ENCODE results near the gene FBXW12. TPM values are rescaled to one million over a fixed set of nuclear protein-coding genes. Genes with fewer than 3 reads are reported as not detected.
"Not testable (repeated sequence)": the region's sequence is repeated elsewhere in the genome, so short reads cannot be mapped to it uniquely, and the experiment has no call there.

Gene FBXW12, protein sequence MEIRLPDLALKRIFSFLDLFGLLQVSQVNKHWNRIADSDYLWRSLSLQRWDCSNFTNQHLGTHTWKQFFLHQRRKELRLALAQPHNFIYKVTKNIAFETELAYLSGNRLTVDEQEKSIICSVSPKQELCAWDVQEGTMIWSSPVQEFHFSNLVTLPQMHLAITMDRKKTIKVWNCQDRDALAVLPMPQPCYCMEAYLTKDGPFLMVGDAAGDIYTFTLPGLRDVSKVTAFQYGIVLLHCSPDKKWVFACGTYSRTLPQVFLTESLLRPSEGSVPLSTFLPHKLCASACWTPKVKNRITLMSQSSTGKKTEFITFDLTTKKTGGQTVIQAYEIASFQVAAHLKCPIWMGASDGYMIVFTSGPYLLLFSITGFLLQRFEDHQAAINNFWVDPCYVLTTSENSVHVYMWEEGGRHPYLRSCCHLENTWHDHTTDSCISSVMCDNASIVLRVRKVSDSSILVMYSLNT
- total RNA-seq (1 to 10 TPM in 1 of 2 donors, under 1 TPM in 1; 0.81 to 2.0 TPM), polyA plus RNA-seq (ENCODE audit: insufficient read depth, low read depth, low replicate concordance) (0.98 TPM)
- long read RNA-seq, donor 1, result 0 reads
- long read RNA-seq, donor 2, result 0 reads

DNA sequence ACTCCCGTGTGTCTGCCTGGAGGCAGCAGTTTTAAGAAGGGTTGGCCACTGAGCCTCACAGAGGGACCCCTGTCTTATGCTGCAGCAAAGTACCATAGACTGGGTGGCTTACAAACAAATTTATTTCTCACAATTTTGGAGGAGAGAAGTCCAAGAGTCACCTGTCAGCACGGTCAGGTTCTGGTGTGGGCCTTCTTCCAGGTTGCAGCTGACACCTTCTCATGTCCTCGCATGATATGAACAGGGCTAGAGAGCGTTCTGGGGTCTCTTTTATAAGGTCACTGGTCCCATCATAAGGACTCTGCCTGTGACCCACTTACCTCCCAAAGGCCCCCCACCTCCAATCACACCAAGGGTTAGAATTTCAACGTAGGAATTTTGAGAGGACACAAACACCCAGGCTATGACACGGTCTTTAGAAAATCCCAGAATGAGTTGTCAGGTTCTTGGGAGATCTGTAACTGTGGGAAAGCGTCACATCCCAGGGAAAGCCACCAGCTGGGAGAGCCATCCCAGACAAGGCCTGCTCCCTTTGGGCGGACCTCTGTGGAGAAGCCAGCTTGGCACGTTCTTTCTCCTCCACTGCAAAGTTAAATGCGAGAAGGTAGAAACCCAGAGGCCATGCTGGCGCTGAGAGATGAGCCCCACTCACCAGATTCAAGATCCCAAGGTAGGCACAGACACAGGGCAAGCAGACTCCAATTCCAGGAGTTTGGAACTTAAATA lies at the start of gene FBXW12:
TSS of gene FBXW12 (plus strand) at position 569 of the 726 bp plus-strand sequence. CDS start 549 bp downstream, outside the sequence.
- no peaks in the 10 kb centered on the region for H3K36me3 ChIP-seq (ENCODE audit: low read depth, missing control alignments)
- WGBS, 2 donors, result 84 to 93% methylated on average over 11 of the region's 11 CpGs
- intact Hi-C loops (cut with DNase I; ENCODE audit: low total_unique reads), result no loop called here
- DNase-seq, result no peak
- no peak within 1 kb of the TSS for H3K4me3 ChIP-seq
- no peaks in the 10 kb centered on the region for H3K27me3 ChIP-seq
- H3K4me1 ChIP-seq, result peaks cover 6% of the 10 kb centered on the region
- H3K27ac ChIP-seq, result no peak within 1 kb of the TSS
- H3K9me3 ChIP-seq, result no peaks in the 10 kb centered on the region
- TF ChIP-seq, protein P1, sequence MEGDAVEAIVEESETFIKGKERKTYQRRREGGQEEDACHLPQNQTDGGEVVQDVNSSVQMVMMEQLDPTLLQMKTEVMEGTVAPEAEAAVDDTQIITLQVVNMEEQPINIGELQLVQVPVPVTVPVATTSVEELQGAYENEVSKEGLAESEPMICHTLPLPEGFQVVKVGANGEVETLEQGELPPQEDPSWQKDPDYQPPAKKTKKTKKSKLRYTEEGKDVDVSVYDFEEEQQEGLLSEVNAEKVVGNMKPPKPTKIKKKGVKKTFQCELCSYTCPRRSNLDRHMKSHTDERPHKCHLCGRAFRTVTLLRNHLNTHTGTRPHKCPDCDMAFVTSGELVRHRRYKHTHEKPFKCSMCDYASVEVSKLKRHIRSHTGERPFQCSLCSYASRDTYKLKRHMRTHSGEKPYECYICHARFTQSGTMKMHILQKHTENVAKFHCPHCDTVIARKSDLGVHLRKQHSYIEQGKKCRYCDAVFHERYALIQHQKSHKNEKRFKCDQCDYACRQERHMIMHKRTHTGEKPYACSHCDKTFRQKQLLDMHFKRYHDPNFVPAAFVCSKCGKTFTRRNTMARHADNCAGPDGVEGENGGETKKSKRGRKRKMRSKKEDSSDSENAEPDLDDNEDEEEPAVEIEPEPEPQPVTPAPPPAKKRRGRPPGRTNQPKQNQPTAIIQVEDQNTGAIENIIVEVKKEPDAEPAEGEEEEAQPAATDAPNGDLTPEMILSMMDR (IDR thresholded peaks at IDR 0.05), result no peak
- no peak for TF ChIP-seq POLR2A (IDR thresholded peaks at IDR 0.05)

DNA sequence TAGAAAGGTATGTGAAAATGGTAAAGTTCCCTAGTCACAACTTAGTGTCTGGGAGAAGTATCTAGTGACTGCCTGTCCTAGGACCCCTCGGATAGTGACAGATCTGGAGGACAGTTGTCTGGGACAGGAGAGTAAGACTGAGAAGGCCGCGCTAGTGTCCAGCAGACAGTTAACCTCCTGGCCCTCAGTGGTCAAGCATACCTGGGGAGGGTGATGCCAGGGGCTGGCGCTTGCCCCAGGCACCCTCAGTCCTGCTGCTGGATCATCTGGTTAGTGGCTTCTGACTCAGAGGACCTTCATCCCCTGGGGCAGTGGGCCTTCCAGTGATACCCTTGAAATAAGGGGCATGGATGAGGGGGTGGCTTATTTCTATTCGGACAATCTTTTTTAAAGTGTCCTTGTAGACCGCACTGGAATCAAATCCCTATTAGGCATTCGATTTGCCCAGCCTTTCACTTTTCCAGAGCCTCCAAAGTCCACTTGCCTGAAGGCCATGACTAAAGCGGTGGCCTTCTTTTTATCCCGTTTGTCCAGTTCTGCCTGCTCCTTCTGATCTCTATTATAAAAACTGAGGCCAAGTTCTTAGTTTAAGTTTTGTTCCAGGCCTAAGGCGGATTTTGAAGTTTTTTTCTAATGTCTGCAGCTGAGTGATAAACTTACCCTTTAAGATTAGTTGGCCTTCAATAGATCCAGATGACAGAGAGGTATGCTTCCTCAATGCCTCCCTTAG lies 40.1 kb upstream of the FBXW12 start:
- intact Hi-C loops (cut with DNase I; ENCODE audit: low total_unique reads); H3K27ac ChIP-seq: not testable (repeated sequence)
- WGBS, 2 donors, result 90 to 93% methylated on average over 10 of the region's 10 CpGs

DNA sequence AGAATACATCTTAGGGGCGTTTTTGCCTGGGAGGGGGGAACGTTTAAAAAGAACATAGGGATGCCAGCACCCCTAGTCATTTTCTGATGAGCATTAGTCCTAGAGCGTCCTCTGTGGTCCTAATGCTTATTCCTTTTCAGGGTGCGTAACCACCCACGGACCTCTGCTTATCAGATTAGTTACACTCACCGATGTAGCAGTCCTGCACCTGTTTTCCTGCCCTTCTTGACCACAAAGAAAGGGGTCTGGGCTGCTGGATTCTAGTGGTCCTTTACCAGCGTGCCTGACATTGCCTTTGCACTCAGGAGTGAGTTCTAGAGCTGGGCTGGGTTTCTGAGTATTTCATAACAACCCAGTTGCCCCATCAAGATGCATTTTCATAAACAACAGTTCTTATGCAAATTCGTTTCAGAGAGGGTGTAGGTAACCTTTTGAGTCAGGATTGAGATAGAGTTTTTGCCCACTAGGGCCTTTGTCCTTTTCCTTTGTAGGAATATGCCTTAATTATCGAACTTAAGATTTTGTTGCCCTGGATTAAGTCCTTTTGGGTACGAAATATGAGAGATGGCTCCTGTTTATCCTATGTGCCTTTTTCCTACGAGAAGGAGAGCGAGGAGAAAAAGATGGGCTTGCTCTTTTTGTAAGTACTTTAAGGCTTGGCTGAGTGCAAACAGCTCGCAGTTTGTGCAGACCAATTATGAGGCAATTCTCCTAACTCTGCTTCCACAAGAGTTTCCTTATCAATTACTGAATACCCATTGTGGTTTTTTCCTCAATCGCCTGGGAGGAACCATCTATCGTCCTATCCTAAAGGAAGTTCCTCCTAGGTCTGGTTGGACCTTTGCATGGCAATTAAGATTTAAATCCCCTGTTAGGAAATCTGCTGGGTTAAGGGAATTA lies 38.4 kb upstream of the FBXW12 start, which contains the start of gene SPINK8:
TSS of gene SPINK8 (minus strand) at position 316 of the 900 bp plus-strand sequence. CDS start 5,320 bp downstream, outside the sequence.
- H3K9me3 ChIP-seq; H3K36me3 ChIP-seq (ENCODE audit: low read depth, missing control alignments); H3K4me3 ChIP-seq; H3K27ac ChIP-seq; H3K27me3 ChIP-seq; H3K4me1 ChIP-seq; intact Hi-C loops (cut with DNase I; ENCODE audit: low total_unique reads); DNase-seq: not testable (repeated sequence)
- 78 to 81% methylated on average over 15 of the region's 15 CpGs for WGBS, 2 donors

More for the DNA sequence above, 40.1 kb upstream of the FBXW12 start:
- H3K4me1 ChIP-seq; H3K27me3 ChIP-seq; H3K36me3 ChIP-seq (ENCODE audit: low read depth, missing control alignments); H3K4me3 ChIP-seq; DNase-seq; H3K9me3 ChIP-seq: not testable (repeated sequence)

DNA sequence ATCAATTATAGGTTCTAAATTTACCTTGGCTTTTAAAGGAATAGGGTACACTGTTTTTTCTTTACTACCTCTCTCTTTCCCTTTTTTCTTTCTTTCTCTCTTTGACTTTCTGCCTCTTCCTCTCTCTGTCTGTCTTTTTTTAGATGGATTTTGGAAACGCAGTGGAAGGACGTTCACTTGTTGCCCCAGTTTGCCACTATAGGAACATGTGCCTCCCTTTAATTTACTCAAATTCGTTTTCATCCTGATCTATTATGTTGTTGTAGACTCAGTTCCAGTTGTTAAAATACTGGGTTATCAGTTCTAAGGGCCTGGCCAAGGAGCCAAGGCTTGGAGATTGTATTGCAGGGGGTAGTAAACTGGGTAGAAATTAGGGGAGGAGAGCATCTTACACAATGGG lies 37.4 kb upstream of the FBXW12 start:
- 80 to 85% methylated on average over 3 of the region's 3 CpGs for WGBS, 2 donors
- no peak overlapping the region for H3K27ac ChIP-seq
- no peaks in the 10 kb centered on the region for H3K4me1 ChIP-seq
- no peaks in the 10 kb centered on the region for H3K27me3 ChIP-seq
- no peaks in the 10 kb centered on the region for H3K9me3 ChIP-seq
- H3K36me3 ChIP-seq (ENCODE audit: low read depth, missing control alignments), result no peaks in the 10 kb centered on the region
- no peak for TF ChIP-seq POLR2A (IDR thresholded peaks at IDR 0.05)
- TF ChIP-seq, protein P1 (IDR thresholded peaks at IDR 0.05), result no peak
- intact Hi-C loops (cut with DNase I; ENCODE audit: low total_unique reads), result no loop called here
- no peak overlapping the region for H3K4me3 ChIP-seq
- no peak for DNase-seq

DNA sequence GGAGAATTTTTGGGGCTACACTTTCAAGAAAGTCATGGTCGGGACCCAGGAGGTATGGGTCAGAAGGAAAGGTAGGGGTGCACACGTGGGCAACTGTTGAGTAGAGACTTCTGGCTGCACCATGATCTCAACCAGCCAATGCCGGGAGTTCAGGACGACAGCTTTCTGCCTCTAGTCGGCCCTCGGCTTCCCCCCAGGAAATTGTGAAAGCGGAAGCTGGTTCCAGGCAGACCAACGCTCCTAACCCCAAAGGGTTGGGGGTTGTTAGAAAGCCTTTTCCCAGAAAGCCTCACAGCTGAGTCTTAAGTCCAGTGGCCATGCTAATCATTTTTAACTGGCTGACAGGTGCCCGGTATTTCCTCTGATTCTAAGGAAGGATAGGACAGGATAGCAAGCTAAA lies 36.7 kb upstream of the FBXW12 start:
- H3K9me3 ChIP-seq; intact Hi-C loops (cut with DNase I; ENCODE audit: low total_unique reads); H3K27me3 ChIP-seq; DNase-seq; H3K4me3 ChIP-seq; H3K36me3 ChIP-seq (ENCODE audit: low read depth, missing control alignments); H3K4me1 ChIP-seq; H3K27ac ChIP-seq: not testable (repeated sequence)
- 76 to 78% methylated on average over 8 to 9 of the region's 9 CpGs for WGBS, 2 donors

DNA sequence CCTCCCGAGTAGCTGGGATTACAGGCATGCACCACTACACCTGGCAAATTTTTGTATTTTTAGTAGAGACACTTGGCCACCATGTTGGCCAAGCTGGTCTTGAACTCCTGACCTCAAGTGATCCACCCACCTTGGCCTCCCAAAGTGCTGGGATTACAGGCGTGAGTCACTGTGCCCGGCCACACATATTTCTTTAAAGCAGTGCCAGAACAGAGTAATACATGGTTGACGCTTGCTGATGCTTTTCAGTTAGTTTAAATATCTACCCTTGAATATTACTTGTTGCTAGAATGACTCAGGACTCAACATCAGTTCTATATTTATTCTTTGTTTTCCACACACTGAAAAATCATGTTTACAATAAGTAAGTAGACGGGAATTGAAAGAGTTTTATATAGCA lies 34.5 kb upstream of the FBXW12 start:
- H3K4me1 ChIP-seq; H3K9me3 ChIP-seq; H3K36me3 ChIP-seq (ENCODE audit: low read depth, missing control alignments); H3K27me3 ChIP-seq; H3K4me3 ChIP-seq; H3K27ac ChIP-seq; intact Hi-C loops (cut with DNase I; ENCODE audit: low total_unique reads); DNase-seq: not testable (repeated sequence)
- WGBS, 2 donors, result 89 to 98% methylated on average over 5 of the region's 5 CpGs

All from testis (tissue), 5 donors.